ENCODE data around the gene SLC39A11.

SLC39A11 gene

DNA sequence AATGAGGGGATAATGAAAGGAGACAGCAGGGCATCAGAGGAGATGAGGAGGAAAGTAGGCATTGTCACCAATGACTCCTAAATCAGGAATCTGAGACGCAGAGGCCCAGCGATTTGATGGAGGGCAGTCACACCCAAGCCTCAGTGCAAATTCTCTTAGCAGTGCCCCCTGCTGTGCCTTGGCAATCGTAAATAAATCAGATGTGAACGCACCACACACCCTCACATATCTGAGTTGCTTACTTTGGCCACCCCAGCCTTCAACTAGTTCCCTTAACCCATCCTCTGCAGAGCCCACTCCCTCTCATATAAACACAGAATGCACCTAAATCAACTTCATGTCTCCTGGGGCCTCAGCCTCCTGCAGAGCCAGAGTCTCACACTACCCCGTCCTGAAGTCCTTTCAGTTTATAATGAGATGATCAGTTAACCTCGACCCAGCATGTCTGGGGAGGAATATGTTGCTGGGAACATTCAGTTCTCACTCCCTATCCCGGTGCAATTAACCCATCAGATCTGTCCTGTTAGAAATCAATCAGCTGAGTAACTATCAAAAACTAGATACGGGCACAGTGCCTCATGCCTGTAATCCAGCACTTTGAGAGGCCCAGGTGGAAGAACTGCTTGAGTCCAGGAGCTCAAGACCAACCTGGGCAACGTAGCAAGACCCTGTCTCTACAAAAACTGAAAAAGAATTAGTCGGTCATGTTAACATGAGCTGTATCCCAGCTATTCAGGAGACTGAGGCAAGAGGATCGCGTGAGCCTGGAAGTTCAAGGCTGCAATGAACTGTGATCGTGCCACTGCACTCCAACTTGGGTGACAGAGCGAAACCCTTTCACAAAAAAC, 78.4 kb downstream of the SLC39A11 start:
- H3K27me3 Mint-ChIP-seq (ENCODE audit: low read depth) = peaks cover 12% of the 10 kb centered on the region

DNA sequence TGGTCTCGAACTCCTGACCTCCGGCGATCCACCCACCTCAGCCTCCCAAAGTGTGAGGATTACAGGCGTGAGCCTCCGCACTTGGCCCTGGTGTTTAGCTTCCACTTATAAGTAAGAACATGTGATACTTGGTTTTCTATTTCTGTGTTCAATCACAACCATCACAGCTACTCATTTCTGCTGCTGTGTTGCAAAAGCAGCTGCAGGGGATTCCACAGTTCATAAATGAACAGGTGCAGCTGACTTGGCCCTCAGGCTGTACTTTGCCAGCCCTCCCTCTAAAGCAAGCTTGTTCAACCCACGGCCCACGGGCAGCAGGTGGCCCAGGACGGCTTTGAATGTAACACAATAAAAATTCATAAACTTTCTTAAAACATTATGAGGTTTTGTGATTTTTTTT, 79.2 kb downstream of the SLC39A11 start:
- Mint-ChIP-seq H3K27ac (peak overlapping the region; percentile 10 to 53 (median 46)), H3K4me3 (no peak overlapping the region), H3K4me1 (peaks cover 21% of the 10 kb centered on the region), H3K9me3 (peaks cover 5% of the 10 kb centered on the region), H3K36me3 (ENCODE audit: low read depth) (peaks cover 6% of the 10 kb centered on the region), H3K27me3 (ENCODE audit: low read depth) (peaks cover 12% of the 10 kb centered on the region)
- TF ChIP-seq, protein P1, sequence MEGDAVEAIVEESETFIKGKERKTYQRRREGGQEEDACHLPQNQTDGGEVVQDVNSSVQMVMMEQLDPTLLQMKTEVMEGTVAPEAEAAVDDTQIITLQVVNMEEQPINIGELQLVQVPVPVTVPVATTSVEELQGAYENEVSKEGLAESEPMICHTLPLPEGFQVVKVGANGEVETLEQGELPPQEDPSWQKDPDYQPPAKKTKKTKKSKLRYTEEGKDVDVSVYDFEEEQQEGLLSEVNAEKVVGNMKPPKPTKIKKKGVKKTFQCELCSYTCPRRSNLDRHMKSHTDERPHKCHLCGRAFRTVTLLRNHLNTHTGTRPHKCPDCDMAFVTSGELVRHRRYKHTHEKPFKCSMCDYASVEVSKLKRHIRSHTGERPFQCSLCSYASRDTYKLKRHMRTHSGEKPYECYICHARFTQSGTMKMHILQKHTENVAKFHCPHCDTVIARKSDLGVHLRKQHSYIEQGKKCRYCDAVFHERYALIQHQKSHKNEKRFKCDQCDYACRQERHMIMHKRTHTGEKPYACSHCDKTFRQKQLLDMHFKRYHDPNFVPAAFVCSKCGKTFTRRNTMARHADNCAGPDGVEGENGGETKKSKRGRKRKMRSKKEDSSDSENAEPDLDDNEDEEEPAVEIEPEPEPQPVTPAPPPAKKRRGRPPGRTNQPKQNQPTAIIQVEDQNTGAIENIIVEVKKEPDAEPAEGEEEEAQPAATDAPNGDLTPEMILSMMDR (IDR thresholded peaks at IDR 0.05; ENCODE audit: unreplicated experiment in 3 of 3) = no peak

More for the DNA sequence above, 78.4 kb downstream of the SLC39A11 start:
- H3K36me3 Mint-ChIP-seq (ENCODE audit: low read depth) = peaks cover 12% of the 10 kb centered on the region
- no peak overlapping the region for H3K4me3 Mint-ChIP-seq
- peaks cover 10% of the 10 kb centered on the region for H3K9me3 Mint-ChIP-seq
- H3K4me1 Mint-ChIP-seq = peaks cover 21% of the 10 kb centered on the region
- TF ChIP-seq, protein P1 (IDR thresholded peaks at IDR 0.05; ENCODE audit: unreplicated experiment in 3 of 3) = no peak
- peak overlapping the region; percentile 10 to 53 (median 46) for H3K27ac Mint-ChIP-seq

DNA sequence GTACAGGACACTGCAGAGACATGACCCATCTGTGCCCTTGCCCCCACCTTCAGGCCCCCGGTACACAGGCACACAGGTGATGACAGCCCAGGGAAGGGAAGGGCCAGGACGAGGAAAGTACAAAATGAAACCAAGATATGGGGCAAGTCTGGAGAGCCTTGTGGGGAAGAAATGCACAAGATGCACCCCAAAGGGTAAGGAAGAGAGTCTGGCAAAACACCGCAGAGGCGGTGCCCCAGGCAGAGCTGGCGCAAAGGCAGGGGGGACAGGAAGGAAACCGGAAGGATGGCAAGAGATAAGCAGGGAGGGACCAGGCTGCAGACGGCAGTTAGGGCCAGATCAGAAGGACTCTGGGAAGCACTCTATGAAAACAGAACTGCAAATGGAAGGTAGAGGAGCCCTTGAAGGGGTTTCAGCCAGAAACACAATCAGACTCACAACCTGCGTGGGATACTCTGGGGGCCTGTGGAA, 81.4 kb downstream of the SLC39A11 start:
- Mint-ChIP-seq H3K27me3 (ENCODE audit: low read depth) (peaks cover 12% of the 10 kb centered on the region), H3K27ac (no peak overlapping the region), H3K4me1 (peaks cover 21% of the 10 kb centered on the region), H3K9me3 (no peaks in the 10 kb centered on the region), H3K4me3 (no peak overlapping the region), H3K36me3 (ENCODE audit: low read depth) (no peaks in the 10 kb centered on the region)
- TF ChIP-seq, protein P1 (IDR thresholded peaks at IDR 0.05; ENCODE audit: unreplicated experiment in 3 of 3) = no peak

DNA sequence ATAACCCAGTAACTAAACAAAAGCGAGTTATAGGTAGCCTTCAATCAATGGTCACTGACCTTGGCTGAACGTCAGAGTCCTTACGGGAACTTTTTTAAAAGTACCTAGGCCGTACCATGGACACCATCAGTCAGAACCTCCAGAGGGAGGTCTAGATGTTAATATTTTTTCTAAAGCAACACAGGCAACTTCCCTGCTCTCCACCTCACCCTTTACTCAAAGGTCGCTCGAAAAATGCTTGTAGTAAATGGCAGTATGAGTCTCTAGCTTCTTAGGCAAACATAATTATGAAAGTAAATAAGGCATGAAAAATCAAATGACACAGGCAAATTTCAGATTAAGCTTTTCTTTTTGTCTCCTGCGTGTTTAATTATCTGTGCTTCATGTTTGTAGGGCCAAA, 82.1 kb downstream of the SLC39A11 start:
- Mint-ChIP-seq H3K9me3 (no peaks in the 10 kb centered on the region), H3K27ac (no peak overlapping the region), H3K4me1 (peaks cover 21% of the 10 kb centered on the region), H3K27me3 (ENCODE audit: low read depth) (peaks cover 12% of the 10 kb centered on the region), H3K36me3 (ENCODE audit: low read depth) (no peaks in the 10 kb centered on the region), H3K4me3 (no peak overlapping the region)
- TF ChIP-seq, protein P1 (IDR thresholded peaks at IDR 0.05; ENCODE audit: unreplicated experiment in 3 of 3) = no peak

DNA sequence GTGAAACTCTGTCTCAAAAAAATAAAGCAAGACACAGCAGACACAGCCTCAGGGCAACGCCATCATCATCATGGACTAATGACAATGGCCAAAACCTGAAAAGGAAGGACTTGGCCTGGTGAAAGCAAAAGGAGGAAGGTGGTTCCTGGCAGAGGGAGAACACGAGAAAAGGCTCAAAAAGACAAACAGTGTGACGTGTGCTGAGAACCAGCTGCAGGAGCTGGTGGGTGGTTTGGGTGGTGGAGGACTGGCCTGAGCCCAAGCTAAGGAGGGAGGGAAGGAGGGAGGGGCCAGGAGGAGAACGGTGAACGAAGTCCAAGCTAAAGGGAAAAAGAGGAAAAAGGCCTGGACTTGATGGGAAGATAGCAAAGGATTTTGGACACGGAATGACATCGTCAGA, 85.1 kb downstream of the SLC39A11 start:
- Mint-ChIP-seq H3K4me1 (no peaks in the 10 kb centered on the region), H3K27me3 (ENCODE audit: low read depth) (peaks cover 3% of the 10 kb centered on the region), H3K9me3 (no peaks in the 10 kb centered on the region), H3K4me3 (no peak overlapping the region), H3K36me3 (ENCODE audit: low read depth) (no peaks in the 10 kb centered on the region), H3K27ac (peak overlapping the region in 2 of 3 experiments; percentile 69 to 75)
- TF ChIP-seq, protein P1 (IDR thresholded peaks at IDR 0.05; ENCODE audit: unreplicated experiment in 3 of 3) = no peak

DNA sequence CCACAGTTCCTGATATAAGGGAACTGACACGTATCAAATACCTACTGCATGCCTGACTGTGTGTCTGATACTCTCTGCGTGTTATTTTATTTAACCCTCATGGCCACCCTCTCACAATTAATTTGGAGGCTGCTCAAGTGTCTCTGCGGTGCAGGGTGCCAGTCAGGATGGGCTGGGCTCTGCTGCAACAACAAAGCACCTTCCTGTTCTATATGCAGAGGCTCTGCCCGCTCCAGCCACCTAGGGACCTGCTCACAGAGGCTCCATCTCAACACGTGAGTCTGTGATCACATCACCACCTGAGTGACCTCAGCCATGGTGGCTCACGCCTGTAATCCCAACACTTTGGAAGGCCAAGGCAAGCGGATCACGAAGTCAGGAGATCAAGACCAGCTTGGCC, 87.1 kb downstream of the SLC39A11 start:
- Mint-ChIP-seq H3K27ac (no peak overlapping the region), H3K27me3 (ENCODE audit: low read depth) (no peaks in the 10 kb centered on the region), H3K9me3 (no peaks in the 10 kb centered on the region), H3K4me3 (no peak overlapping the region), H3K4me1 (no peaks in the 10 kb centered on the region), H3K36me3 (ENCODE audit: low read depth) (no peaks in the 10 kb centered on the region)
- TF ChIP-seq, protein P1 (IDR thresholded peaks at IDR 0.05; ENCODE audit: unreplicated experiment in 3 of 3) = no peak
